HTR-8/SVneo (cell line): ENCODE data around the gene MAN1C1.

Experiments
- DNase-seq: peaks from one replicate; pipeline ENCODE4 v3.0.0; 2011; ENCODE audit warnings: low spot score, mixed read lengths; ENCODE audit not compliant: insufficient read length
- FAIRE-seq: peaks from 2 replicates; lab custom pipeline; 2011; peaks lifted over from hg19 to GRCh38; lab: Jason Lieb, UNC

The MAN1C1 gene

GRCh38 chr1:25805863-25806225 is 189.3 kb downstream of the MAN1C1 start:
- no peak for FAIRE-seq
- no peak for DNase-seq

GRCh38 chr1:25806418-25806817 is 189.8 kb downstream of the MAN1C1 start:
- FAIRE-seq: no peak
- no peak for DNase-seq

- FAIRE-seq (no peak), DNase-seq (no peak)
These were observed 191.1 kb downstream of the MAN1C1 start for GRCh38 chr1:25807480-25808390.

GRCh38 chr1:25808481-25809244 is 192.1 kb downstream of the MAN1C1 start:
- DNase-seq (no peak), FAIRE-seq (no peak)

- FAIRE-seq (no peak), DNase-seq (no peak)
These were observed 192.8 kb downstream of the MAN1C1 start for GRCh38 chr1:25809283-25809926.

- DNase-seq (no peak), FAIRE-seq (no peak)
These were observed 193.3 kb downstream of the MAN1C1 start for GRCh38 chr1:25809929-25810328.

- DNase-seq: peak; percentile 59
- FAIRE-seq: peak; percentile 42
These were observed 194.0 kb downstream of the MAN1C1 start for GRCh38 chr1:25810341-25811299.

GRCh38 chr1:25811384-25812082 is 194.9 kb downstream of the MAN1C1 start:
- FAIRE-seq (no peak), DNase-seq (no peak)

GRCh38 chr1:25813071-25813733 is 196.6 kb downstream of the MAN1C1 start:
- DNase-seq (no peak), FAIRE-seq (no peak)

GRCh38 chr1:25813734-25814471 is 197.3 kb downstream of the MAN1C1 start:
- FAIRE-seq (no peak), DNase-seq (no peak)

- no peak for FAIRE-seq
These were observed 198.0 kb downstream of the MAN1C1 start for GRCh38 chr1:25814549-25815087.

GRCh38 chr1:25815208-25816111 is 198.9 kb downstream of the MAN1C1 start:
- no peak for DNase-seq
- no peak for FAIRE-seq

More at GRCh38 chr1:25814549-25815087, 198.0 kb downstream of the MAN1C1 start:
- DNase-seq: no peak

- no peak for DNase-seq
- no peak for FAIRE-seq
These were observed 199.6 kb downstream of the MAN1C1 start for GRCh38 chr1:25816112-25816718.

- DNase-seq (no peak), FAIRE-seq (no peak)
These were observed 201.4 kb downstream of the MAN1C1 start for GRCh38 chr1:25817840-25818501.

- FAIRE-seq: no peak
- no peak for DNase-seq
These were observed 202.0 kb downstream of the MAN1C1 start for GRCh38 chr1:25818569-25818968.
